WTC11 (cell line): ENCODE measurements around the gene EAF2. TPM values are rescaled to one million over a fixed set of nuclear protein-coding genes. Genes with fewer than 3 reads are reported as not detected.

Experiments used
- ATAC-seq: fragments of 200-7000 bp; cut with Tn5 transposase; 2 replicates; pipeline ENCODE4 v1.10.0; 2021; ENCODE audit warnings: mild to moderate bottlenecking, moderate library complexity
- CTCF ChIA-PET: fragments of 300-600 bp; sonication (Branson Sonifier 250); formaldehyde crosslinking; loops from one replicate; lab custom pipeline; 2021; ENCODE audit warnings: antibody characterized with exemption; lab: Charles Lee
- POLR2A ChIA-PET: fragments of 350-600 bp; sonication (Branson Sonifier 250); formaldehyde crosslinking; loops from one replicate; lab custom pipeline; 2021; ENCODE audit warnings: antibody characterized with exemption; lab: Charles Lee
- DNase-seq: peaks from one replicate; pipeline ENCODE4 v3.0.0; 2021; ENCODE audit warnings: low spot score
- H3K27ac Mint-ChIP-seq: 2 replicates; pipeline ENCODE4 v1.8.0; 2021; ENCODE audit warnings: mixed read lengths
- H3K27me3 Mint-ChIP-seq: 2 replicates; pipeline ENCODE4 v1.8.0; 2021; ENCODE audit warnings: low read depth, mild to moderate bottlenecking, moderate library complexity, mixed read lengths
- H3K36me3 Mint-ChIP-seq: 2 replicates; pipeline ENCODE4 v1.8.0; 2021; ENCODE audit warnings: mixed read lengths
- H3K4me1 Mint-ChIP-seq: 2 replicates; pipeline ENCODE4 v1.8.0; 2022; ENCODE audit warnings: mixed read lengths
- H3K4me3 Mint-ChIP-seq: 2 replicates; pipeline ENCODE4 v1.8.0; 2021; ENCODE audit warnings: mild to moderate bottlenecking, moderate library complexity, mixed read lengths
- H3K9me3 Mint-ChIP-seq: 2 replicates; pipeline ENCODE4 v1.8.0; 2021; ENCODE audit warnings: mixed read lengths
- SMAD3 ChIP-seq: sonication (generic); formaldehyde crosslinking; IDR thresholded peaks from 2 replicates; pipeline ENCODE4 v1.8.0; 2022; ENCODE audit warnings: missing genetic modification reagents, mild to moderate bottlenecking, borderline replicate concordance
- total RNA-seq: library from RNA; stranded (reverse); gene quantifications from 3 replicates; pipeline ENCODE4 v1.2.3, GENCODE V29; 2021

EAF2 gene
- total RNA-seq, 1 experiment from 2014 or later = 5.3 TPM

DNA sequence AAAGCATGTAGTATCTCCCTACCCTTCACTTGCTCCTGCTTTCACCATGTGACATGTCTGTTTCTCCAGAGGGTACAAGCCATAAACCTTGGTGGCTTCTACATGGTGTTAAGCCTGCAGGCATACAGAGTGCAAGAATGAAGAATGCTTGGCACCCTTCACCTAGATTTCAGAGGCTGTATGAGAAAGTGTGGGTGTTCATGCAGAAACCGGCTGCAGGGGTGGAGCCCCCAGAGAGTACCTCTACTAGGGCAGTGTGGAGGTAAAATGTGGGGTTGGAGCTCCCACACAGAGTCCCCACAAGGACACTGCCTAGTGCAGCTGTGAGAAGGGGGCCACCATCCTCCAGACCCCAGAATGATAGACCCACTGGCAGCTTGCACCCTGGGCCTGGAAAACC lies 91.4 kb downstream of the EAF2 start:
- Mint-ChIP-seq H3K4me3 (no peak overlapping the region), H3K27ac (no peak overlapping the region), H3K36me3 (peaks cover 4% of the 10 kb centered on the region; the same call in 1 of the 2 replicates), H3K27me3 (no peaks in the 10 kb centered on the region), H3K9me3 (peaks cover 7% of the 10 kb centered on the region; the same call in 1 of the 2 replicates), H3K4me1 (no peaks in the 10 kb centered on the region)
- no peak for DNase-seq
- ChIA-PET POLR2A (no interaction called here), CTCF (no interaction called here)
- TF ChIP-seq SMAD3 (CRISPR knock-in tag) = no peak
- ATAC-seq = no peak

Other genes with a start within 250 kb of the EAF2 start
- 0.04 to 0.09 TPM (median 0.07 TPM) in 3 replicates for gene FBXO40, start 241.8 kb upstream of the EAF2 start, total RNA-seq
- gene HCLS1, start 174.3 kb upstream of the EAF2 start, total RNA-seq = 1.9 to 2.7 TPM (median 2.6 TPM) in 3 replicates
- gene GOLGB1, start 85.5 kb upstream of the EAF2 start, total RNA-seq = 33.4 to 33.8 TPM (median 33.7 TPM) in 3 replicates
- 26.8 to 30.2 TPM (median 27.7 TPM) in 3 replicates for gene IQCB1, start 149 bp upstream of the EAF2 start, total RNA-seq
- 2.4 to 3.8 TPM (median 3.4 TPM) in 3 replicates for gene SLC15A2, start 59.2 kb downstream of the EAF2 start, total RNA-seq
- 2.3 to 3.4 TPM (median 2.8 TPM) in 3 replicates for gene ILDR1, start 187.0 kb downstream of the EAF2 start, total RNA-seq
- gene CD86, start 220.2 kb downstream of the EAF2 start, total RNA-seq = 0.25 to 0.61 TPM (median 0.30 TPM) in 3 replicates